ENCODE measurements around the gene ZCCHC8.

Gene ZCCHC8

DNA sequence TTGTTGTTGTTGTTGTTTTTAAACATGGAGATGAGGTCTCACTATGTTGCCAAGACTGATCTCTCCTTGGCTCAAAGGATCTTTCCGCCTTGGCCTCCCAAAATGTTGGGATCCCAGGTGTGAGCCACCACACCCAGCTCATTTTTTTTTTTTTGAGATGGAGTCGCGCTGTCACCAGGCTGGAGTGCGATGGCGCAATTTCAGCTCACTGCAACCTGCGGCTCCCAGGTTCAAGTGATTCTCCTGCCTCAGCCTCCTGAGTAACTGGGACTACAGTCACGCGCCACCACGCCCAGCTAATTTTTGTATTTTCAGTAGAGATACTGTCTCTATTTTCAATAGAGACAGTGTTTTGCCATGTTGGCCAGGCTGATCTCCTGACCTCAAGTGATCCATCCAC is 73.3 kb downstream of the ZCCHC8 start:
- no peak for DNase-seq

DNA sequence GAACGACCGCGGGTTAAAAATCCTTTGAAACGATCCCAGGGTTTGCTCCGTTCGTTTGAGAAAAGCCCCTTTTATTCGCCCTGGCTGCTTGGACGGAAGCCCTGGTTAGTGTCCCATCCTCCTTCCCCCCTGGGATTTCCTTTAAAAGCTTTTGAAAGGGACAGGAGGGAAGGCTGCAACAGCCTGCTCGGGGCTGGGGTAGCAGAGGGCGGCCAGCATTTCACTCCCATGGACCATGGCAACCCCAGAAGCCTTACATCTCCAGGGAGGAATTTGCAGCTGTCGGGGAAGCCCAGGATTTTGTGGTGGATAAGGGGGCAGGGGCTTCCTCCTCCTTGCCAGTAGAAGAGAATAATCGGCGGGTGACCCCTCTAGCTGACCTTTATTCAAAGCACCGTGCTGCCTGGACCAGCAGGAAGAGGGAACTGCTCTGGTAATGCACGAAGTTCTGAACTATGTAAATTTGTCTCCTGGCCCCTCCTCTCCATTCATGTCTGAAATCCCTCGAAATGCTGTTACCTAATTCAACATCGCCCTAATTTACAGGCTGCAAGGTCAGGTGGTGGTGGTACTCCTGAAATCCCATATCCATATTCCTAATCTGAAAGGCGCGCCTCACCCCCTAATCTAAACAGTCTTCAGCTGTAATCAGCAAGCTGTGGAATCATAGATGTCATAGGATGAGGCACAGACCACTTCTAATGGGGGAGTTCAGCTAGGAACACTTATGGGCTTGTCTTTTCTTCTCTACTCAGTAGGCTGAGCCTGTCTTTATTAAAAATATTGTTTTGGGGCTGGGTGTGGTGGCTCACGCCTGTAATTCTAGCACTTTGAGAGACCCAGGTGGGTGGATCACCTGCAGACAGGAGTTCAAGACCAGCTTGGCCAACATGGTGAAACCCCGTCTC is 77.2 kb downstream of the ZCCHC8 start:
- DNase-seq = peak in 40 of 51 donors; percentile 13 to 73 (median 40)

DNA sequence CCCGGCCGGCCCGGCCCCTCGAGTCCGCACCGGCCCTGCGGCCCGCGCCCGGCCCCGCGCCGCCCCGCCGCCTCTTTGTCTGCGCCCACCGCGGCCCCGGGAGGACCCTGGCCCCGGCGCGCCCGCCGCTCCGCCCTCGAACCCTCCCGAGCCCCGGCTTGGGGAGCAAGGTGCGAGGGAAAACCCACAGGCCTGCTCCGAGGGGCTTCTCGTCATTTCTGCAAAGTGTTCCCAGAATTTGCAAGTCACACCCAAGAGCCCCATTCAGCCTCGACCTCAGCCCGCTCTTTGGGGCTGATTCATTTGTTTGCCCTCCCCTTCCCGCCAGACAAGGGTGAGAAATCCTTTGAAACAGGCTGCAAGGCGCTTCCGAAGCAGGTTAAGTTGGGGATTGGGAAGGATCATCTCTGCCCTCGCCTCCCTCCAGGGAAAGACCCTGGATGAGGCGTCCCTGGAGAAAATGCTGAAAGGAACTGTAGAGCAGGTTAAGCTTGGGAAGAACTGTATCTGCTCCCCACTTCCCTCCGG is 77.9 kb downstream of the ZCCHC8 start:
- DNase-seq = peak in 24 of 51 donors; percentile 10 to 73 (median 42)

DNA sequence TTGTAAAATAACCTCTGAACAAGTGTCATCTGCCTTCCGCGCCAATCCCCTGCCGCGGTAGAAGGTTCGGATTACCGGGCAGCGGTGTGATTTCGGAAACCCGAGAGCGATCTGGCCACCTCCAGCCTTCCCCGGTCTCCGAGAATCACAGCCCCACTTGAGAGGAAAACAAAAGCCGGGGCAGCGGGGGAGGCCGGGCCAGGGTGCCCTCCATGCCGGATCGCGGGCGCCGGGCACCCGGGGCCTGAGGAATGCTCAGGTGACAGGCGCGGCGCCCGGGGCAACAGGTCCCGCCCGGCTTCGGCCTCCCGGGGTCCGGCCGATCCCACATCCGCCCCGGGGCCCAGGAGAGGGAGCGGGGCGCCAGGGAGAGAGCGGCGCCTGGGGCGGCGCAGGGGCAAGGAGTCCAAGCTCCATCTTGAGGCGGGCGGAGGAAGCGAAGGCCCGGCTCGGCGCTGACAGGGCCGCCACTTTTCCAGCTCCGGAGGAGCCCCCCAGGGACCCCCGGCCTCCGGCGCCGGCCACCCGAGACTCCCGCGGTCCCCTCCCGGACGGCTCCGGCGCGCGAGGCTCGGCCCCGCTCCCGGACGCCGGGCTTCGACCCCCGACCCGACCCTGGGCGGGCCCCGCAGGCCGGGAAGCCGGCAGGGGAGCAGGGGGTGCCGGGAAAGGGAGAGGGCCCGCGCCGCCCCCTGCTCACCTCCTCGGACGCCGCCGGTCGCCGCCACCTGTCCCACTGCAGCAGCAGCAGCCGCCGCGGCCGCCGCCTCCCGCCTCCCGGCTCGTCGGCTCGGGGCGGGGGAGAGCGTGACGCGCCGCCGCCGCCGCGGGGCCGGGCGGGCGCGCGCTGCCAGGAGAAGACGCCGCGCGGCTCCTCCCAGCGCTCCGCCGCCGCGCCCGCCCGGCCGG is 78.7 kb downstream of the ZCCHC8 start, which contains the start of gene CLIP1:
Gene CLIP1, minus strand, starts transcription at position 849 of the 909 bp plus-strand sequence. CDS start 42,217 bp downstream, outside the sequence.
- peak in 42 of 51 donors; percentile 6 to 77 (median 49) for DNase-seq

All from hypothalamus (tissue), 51 donors.